Stimulated activated CD8-positive, alpha-beta memory T cell treated with anti-CD3 and anti-CD28 coated beads, Interleukin-15, amount 100 ng/mL, for 1 hour (primary cell): Measurements from ENCODE around the gene SECTM1.

ENCODE experiments used
- DNase-seq: peaks from one replicate; pipeline ENCODE4 v3.0.0-alpha.2; 2020; ENCODE audit warnings: low read depth

The SECTM1 gene

GRCh38 chr17:82328141-82328993 is 5.2 kb downstream of the SECTM1 start:
- no peak for DNase-seq

- DNase-seq: no peak
Measured at GRCh38 chr17:82327757-82328140, 5.8 kb downstream of the SECTM1 start.

DNA sequence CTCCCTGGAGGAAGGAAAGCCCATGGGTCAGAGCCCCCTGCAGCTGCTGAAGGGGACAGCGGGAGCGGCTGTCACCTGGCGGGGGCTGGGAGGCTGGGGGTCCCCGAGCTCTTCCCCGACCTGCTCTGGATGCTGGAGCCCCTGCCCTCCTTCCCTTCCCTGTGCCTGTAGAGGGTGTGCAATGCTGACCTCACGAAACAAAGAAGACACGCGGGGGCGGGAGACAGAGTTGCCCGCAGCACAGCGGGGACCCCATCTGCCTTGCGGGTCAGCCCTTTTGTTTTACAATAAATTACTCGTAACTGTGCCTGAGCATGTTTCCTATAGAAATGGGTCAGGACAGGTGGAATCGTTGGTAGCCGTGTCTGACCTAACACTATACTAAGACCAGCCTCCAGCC is 6.3 kb downstream of the SECTM1 start:
- no peak for DNase-seq

GRCh38 chr17:82325286-82326180 is 8.0 kb downstream of the SECTM1 start:
- DNase-seq: no peak

GRCh38 chr17:82324566-82325285 is 8.8 kb downstream of the SECTM1 start:
- no peak for DNase-seq

- no peak for DNase-seq
Measured at GRCh38 chr17:82323514-82324234, 9.9 kb downstream of the SECTM1 start.

- DNase-seq: no peak
Measured at GRCh38 chr17:82322526-82323453, 10.8 kb downstream of the SECTM1 start.

DNA sequence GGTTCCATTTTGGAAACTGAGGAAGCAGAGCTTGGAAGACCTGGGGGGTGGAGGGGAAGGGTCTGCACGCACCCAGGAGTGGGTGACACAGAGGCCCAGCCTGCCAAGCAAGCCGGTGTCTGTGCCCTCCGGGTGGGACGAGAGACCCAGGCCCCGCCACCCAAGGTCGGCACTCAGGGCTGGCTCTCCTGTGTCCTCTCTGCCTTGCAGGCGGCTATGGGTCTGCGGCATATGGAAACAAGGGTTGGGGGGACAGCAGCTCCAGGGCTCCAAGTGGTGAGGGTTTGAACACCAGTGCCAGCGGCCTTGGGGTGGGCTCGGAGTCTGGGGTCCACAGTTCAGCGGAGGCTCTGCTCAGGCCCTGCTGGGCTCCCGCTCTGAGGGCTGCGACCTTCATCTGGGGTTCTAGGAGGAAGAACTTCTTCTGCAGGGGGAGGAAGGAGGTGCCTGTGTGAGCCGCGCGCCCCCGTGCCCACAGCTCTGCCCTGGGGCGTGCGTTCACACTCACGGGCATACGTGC is 11.6 kb downstream of the SECTM1 start:
- DNase-seq: no peak

GRCh38 chr17:82320956-82321927 is 12.3 kb downstream of the SECTM1 start:
- no peak for DNase-seq

DNA sequence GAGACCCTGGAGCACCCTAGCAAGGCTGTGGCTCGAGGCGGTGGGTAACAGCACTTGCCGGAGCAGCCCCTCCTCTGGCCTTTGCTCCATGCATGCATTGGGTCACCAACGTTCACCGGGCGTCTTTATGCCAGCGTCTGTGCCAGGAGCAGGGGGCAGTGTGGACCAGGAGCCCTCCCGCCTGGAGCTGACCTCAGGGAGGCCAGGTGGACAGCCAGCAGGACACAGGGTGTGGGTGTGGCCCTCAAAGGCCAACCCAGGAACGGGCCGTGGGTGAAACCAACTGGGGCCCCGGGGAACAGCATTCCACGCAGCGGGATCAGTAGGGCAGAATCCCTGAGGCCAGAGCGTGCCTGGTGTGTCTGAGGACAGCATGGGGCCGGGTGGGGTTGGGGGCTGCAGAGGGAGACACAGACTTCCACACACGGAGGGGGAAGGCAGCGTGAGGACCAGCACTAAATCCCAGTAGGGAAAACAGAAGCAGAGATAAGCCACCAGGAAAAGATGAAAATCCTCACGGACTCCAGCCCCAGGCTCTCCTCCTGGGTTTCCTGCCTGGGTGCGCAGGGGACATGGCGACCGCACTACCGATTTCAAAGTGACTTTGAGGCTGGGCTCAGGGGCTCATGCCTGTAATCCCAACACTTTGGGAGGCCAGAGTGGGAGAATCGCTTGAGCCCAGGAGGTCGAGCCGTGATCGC is 13.3 kb downstream of the SECTM1 start:
- no peak for DNase-seq

DNA sequence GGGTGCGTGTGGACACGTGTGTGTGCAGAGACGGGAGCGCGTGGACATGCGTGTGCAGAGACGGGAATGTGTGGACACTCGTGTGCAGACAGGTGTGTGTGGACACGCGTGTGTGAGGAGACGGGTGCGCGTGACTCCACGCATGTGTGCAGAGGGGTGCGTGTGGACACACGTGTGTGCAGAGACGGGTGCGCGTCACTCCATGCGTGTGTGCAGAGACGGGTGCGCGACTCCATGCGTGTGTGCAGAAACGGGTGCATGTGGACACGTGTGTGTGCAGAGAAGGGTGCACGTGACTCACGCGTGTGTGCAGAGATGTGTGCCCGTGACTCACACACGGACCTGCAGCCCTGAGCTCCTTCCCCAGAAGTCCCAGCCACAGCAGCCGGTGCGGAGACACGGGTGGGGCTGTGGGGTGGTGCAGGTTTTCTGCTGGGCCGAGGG is 13.9 kb downstream of the SECTM1 start:
- DNase-seq: no peak

DNA sequence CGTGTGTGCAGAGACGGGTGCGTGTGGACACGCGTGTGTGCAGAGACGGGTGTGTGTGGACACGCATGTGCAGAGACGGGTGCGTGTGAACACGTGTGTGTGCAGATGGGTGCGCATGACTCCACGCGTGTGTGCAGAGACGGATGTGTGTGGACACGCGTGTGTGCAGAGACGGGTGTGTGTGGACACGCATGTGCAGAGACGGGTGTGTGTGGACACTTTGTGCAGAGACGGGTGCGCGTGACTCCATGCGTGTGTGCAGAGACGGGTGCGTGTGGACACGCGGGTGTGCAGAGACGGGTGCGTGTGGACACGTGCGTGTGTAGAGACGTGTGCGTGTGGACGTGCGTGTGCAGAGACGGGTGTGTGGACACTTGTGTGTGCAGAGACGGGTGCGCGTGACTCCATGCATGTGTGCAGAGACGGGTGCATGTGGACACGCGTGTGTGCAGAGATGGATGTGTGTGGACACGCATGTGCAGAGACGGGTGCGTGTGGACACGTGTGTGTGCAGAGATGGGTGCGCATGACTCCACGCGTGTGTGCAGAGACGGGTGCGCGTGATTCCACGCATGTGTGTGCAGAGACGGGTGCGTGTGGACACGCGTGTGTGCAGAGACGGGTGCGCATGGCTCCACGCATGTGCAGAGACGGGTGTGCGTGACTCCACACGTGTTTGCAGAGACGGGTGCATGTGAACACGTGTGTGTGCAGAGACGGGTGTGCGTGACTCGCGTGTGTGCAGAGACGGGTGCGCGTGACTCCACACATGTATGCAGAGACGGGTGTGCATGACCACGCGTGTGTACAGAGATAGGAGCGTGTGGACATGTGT is 14.6 kb downstream of the SECTM1 start:
- no peak for DNase-seq

GRCh38 chr17:82318169-82318498 is 15.4 kb downstream of the SECTM1 start:
- no peak for DNase-seq

DNA sequence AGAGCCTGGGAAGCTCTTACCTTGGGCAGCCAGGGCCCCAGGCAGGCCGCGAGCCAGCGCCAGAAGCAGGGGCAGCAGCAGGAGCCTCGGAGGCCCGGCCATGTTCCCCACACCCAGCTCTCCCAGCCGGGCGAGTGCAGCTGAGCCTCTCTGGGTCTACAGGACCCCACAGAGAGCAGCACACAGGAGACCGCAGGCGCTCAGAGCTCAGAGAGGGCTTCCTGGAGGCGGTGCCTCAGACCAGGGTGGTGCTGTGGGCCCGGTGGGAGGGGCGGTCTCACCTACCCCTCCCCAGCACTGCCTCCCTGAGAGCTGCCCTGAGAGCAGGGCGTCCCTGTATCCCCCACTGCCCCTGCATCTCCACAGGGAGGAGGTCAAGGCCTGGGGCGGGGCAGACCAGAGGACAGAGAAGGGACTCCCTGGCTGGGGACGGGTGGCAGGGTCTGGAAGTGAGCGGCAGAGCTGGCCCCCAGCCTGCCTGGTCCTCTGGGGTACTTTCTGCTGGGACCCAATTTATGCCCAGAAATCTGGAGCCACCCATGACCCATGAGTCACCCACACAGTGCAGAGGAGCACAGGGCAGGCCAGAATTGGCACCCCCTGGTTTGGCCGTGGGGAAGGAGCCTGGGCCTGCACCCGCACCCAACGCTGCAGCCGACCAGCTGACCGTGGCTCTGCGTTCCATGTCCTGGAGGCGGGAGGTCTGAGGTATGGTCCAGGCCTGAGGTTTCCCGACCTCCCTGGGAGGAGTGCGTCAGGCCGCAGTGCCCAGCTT is 16.0 kb downstream of the SECTM1 start, which contains the start of gene CD7:
CD7 (minus strand) TSS at position 215 of the 775 bp plus-strand sequence; CDS start at position 102, 113 bp downstream.
- DNase-seq: no peak

DNA sequence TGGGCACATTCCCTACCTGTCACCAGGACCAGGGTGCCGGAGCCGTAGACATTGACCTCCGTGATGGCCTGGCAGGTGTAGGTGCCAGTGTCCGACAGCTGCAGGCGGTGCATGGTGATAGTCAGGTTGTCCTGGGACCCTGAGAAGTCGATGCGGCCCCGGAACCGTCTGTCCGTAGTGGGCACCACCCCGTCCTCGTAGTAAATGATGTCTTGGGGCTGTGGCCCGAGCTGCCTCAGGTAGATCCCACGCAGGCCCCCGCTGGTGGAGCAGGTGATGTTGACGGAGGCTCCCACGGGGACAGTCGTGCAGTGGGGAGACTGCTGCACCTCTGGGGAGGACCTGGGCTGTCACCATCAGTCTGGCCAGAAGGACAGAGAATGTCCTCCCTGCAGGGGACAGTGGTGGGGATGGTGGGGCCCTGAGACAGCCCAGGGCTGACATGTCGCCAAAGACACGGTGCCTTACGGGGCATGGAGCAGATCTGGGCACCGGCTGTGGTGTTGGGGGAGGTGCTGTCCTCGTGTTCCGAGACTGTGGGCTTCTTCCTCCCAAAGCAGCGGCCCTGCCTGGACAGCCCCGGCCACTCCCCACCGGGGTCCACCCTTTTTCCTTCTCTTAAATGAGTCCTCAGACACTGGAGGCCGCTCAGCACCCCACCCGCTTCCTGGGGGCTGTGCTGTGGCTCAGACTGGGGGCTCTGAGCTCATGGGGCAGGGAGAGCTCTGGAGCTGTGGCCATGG is 16.7 kb downstream of the SECTM1 start:
- DNase-seq: no peak
